Activated T-helper 9 cell treated with anti-CD3 and anti-CD28 coated beads, Interleukin-2, amount 50 U/mL, for 16 hours (primary cell): ENCODE data around the gene DDHD1.

Experiments used
- DNase-seq: peaks from one replicate; pipeline ENCODE4 v3.0.0-alpha.2; 2020; ENCODE audit warnings: low read depth

The DDHD1 gene

GRCh38 chr14:52988139-52988538 lies 165.0 kb downstream of the DDHD1 start:
- DNase-seq, result no peak

- DNase-seq, result no peak
Observed at GRCh38 chr14:52987514-52987913, 165.6 kb downstream of the DDHD1 start.

- no peak for DNase-seq
Observed at GRCh38 chr14:52987042-52987441, 166.1 kb downstream of the DDHD1 start.
